ENCODE measurements around the gene TMEM220.

DNA sequence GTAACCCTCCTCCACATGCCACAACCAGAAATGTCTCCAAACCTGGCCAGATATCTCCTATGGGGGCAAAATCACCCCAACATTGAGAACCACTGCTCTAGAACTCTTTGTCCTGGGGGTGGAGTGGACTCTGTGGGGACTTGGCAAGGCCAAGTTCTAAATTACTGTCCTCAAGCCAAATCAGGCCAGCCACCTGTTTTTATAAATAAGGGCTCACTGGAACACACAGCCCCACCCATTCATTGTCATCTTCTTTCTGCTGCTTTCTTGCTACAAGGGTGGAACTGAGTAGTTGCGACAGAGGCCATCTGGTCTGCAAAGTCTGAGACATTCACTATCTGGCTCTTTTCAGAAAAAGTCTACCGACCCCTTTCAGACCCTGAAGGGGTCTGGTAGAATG lies 26.8 kb upstream of the TMEM220 start:
- no peak for TF ChIP-seq EZH2phosphoT487 (IDR thresholded peaks at IDR 0.05; ENCODE audit: insufficient read depth, low read depth)
- TF ChIP-seq EZH2 (IDR thresholded peaks at IDR 0.05; ENCODE audit: insufficient read depth, poor library complexity, severe bottlenecking): no peak

Measured in GM23248 (cell line).